SK-N-MC (cell line): ENCODE data around the gene CCDC197.

Source experiments
- DNase-seq: peaks from one replicate; pipeline ENCODE4 v3.0.0-alpha.2; 2011; ENCODE audit warnings: low read depth, low spot score
- H3K27ac ChIP-seq: fragments of 200-600 bp; sonication (generic); 2 replicates; pipeline ENCODE4 v1.5.1; 2016; ENCODE audit warnings: mixed run types
- H3K36me3 ChIP-seq: fragments of 200-600 bp; sonication (generic); 2 replicates; pipeline ENCODE4 v1.6.1; 2017; ENCODE audit warnings: antibody characterized with exemption, low read length, mixed read lengths; ENCODE audit not compliant: insufficient read depth
- H3K4me3 ChIP-seq: fragments of 200-600 bp; sonication (generic); 2 replicates; pipeline ENCODE4 v1.5.1; 2016
- H3K9ac ChIP-seq: fragments of 200-600 bp; sonication (generic); 2 replicates; pipeline ENCODE4 v1.8.0; 2017; ENCODE audit warnings: mixed run types, mixed read lengths; ENCODE audit not compliant: insufficient read length
- H3K9me3 ChIP-seq: fragments of 200-600 bp; sonication (generic); 2 replicates; pipeline ENCODE4 v1.6.1; 2017; ENCODE audit warnings: low read depth, mild to moderate bottlenecking, antibody characterized with exemption, low read length, moderate library complexity, mixed read lengths
- EZH2 ChIP-seq: fragments of 200-600 bp; sonication (generic); IDR thresholded peaks from one replicate; pipeline ENCODE4 v1.6.1; 2017; ENCODE audit warnings: antibody characterized with exemption
- FOXP2 ChIP-seq: optimal IDR thresholded peaks from 2 replicates; pipeline ENCODE3; 2011; ENCODE audit warnings: mild to moderate bottlenecking, moderate library complexity; ENCODE audit not compliant: insufficient read depth; ENCODE audit errors: extremely low read length, control extremely low read depth
- POLR2AphosphoS5 ChIP-seq: IDR thresholded peaks from 2 replicates; pipeline ENCODE4 v1.6.1; 2012; ENCODE audit warnings: mild to moderate bottlenecking, low read depth, low read length, borderline replicate concordance

Gene CCDC197

DNA sequence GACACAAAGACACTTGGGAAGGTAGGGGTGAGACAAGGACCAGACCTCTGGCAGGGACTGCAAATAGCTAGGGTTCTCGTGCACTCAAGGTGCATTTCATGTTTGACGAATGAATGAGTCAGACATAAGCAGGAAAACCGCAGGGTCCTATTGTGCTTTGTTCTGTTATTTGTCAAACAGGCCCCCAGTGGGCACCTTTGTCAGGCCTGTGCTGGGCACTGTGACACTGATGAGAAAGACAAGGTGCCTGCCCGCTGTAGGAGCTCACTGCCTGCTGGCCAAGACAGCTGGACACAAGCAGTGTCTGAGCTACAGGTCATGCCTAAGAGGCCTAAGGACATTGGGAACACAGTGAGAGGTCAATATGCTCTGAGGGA lies 31.3 kb downstream of the CCDC197 start:
- H3K9me3 ChIP-seq, result no peaks in the 10 kb centered on the region

DNA sequence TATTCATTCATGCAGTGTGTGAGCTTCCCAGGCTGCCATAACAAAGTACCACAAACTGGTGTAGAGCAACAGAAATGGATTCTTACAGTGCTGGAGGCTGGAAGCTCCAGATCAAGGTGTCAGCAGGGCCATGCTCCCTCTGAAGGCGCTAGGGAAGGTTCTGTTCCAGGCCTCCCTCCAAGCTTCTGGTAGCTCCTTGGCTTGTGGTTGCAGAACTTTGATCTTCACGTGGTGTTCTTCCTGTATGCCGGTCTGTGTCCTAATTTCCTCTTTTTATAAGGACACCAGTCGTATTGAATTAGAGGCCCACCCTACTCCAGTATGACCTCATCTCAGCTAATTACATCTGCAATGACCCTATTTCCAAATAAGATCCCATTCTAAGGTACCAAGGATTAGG lies 32.2 kb downstream of the CCDC197 start:
- Histone ChIP-seq H3K36me3 (no peaks in the 10 kb centered on the region), H3K9ac (no peak overlapping the region), H3K4me3 (no peak overlapping the region), H3K9me3 (no peaks in the 10 kb centered on the region), H3K27ac (no peak overlapping the region)
- DNase-seq, result no peak
- no peak for TF ChIP-seq FOXP2
- no peak for TF ChIP-seq EZH2
- TF ChIP-seq POLR2AphosphoS5, result no peak

More for the DNA sequence above, 31.3 kb downstream of the CCDC197 start:
- Histone ChIP-seq H3K36me3 (no peaks in the 10 kb centered on the region), H3K4me3 (no peak overlapping the region), H3K27ac (no peak overlapping the region), H3K9ac (no peak overlapping the region)
- no peak for DNase-seq
- TF ChIP-seq EZH2 (no peak), FOXP2 (no peak), POLR2AphosphoS5 (no peak)

DNA sequence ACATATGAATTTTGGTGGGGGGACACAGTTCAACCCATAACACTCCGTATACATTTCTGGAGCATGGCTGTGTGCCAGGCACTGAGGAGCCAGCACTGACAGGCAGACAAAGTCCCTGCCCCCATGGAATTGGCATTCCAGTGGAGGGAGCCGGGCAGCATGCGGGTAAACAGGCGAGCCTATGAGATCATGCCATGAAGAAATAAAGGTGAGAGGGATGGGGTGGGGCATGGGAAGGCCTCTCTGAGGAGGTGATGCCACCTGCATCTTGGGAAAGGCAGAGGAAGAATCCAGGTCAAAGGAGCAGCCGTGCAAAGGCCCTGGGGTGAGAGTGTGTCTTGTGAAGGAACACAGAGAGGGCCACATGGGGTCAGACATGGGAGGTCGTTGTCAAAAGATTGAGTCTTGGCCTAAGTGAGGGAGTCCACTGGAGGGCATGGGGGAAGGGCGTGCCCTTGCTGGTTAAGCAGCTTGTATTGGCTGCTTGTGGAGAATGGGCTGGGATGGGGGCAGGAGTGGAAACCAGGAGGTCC lies 32.6 kb downstream of the CCDC197 start:
- H3K27ac ChIP-seq, result no peak overlapping the region
- DNase-seq, result no peak

DNA sequence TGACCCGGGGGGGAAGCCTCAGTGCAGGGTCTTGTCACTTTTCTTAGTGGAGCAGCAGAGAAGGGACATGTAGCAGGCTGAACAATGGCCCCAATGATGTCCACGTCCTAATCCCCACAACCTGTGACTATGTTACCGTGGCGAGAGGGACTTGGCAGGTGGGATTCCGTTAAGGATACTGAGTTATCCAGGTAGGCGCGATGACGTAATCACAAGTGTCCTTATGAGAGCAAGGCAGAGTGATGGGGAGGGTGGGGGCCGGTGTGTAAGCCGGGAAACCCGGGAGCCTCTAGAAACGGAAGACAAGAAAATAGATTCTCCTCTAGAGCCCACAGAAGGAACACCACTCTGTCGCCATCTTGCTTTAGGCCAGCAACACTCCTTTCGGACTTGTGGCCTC lies 33.5 kb downstream of the CCDC197 start:
- no peaks in the 10 kb centered on the region for H3K9me3 ChIP-seq
- H3K9ac ChIP-seq, result no peak overlapping the region
- H3K4me3 ChIP-seq, result no peak overlapping the region
- DNase-seq, result no peak
- H3K27ac ChIP-seq, result no peak overlapping the region
- no peaks in the 10 kb centered on the region for H3K36me3 ChIP-seq
- no peak for TF ChIP-seq EZH2
- TF ChIP-seq POLR2AphosphoS5, result no peak
- no peak for TF ChIP-seq FOXP2

More for the DNA sequence above, 32.6 kb downstream of the CCDC197 start:
- no peaks in the 10 kb centered on the region for H3K36me3 ChIP-seq
- no peak overlapping the region for H3K9ac ChIP-seq
- H3K4me3 ChIP-seq, result no peak overlapping the region
- no peaks in the 10 kb centered on the region for H3K9me3 ChIP-seq
- TF ChIP-seq EZH2, result no peak
- no peak for TF ChIP-seq FOXP2
- TF ChIP-seq POLR2AphosphoS5, result no peak

DNA sequence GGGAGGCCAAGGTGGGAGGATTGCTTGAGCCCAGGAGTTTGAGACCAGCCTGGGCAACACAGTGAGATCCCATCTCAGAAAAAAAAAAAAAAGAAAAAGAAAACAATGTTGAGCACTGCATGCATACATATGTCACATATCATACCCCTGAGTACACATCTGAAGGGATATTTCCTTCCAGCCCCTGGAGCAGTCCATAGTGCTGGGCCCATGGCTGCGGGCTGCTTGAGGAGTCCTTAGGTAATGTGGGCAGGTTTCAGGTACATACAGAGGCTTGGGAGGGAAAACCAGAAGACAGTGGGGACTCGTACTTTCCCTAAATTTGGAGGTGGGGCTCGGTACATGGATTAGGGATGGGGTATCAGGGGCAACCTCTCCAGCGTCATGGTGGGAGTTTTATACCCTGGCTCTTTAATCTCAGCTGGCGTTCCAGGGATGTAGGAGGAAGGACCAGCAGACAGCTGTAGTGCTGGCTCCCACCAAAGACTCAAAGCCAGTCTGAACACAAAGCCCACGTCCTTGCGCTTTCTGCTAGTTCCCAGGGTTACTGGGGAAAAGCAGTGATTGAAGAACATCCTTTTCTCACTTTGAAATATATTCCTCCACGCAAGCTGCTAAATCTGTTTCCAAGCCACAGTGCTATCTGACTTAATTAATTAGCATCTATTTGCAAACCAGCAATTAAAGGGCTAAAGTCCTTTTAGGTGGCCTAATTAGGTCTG lies 34.2 kb downstream of the CCDC197 start:
- Histone ChIP-seq H3K27ac (no peak overlapping the region), H3K9ac (no peak overlapping the region), H3K9me3 (no peaks in the 10 kb centered on the region), H3K4me3 (no peak overlapping the region), H3K36me3 (no peaks in the 10 kb centered on the region)
- no peak for TF ChIP-seq POLR2AphosphoS5
- no peak for TF ChIP-seq FOXP2
- TF ChIP-seq EZH2, result no peak
- DNase-seq, result no peak

DNA sequence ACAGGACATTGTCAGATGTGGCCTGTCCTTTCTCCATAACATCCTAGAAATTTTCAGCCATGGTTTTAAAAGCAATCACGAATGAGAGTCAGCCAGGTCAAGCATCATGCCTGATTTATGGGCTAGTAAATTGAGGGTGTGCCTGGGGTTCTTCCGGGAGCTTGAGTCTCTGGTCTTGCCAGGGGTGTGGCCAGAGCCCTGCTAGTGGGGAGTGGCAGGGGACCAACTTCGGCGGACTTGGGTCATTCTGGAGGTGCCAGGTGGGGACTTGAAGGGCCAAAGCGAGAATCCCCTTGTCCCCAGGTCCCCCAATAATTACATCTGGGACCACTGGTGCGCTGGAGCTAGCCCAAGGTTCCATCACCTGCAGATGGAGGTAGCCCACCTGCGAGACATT lies 34.8 kb downstream of the CCDC197 start:
- no peak for DNase-seq
- Histone ChIP-seq H3K4me3 (no peak overlapping the region), H3K27ac (no peak overlapping the region), H3K36me3 (no peaks in the 10 kb centered on the region), H3K9ac (no peak overlapping the region), H3K9me3 (no peaks in the 10 kb centered on the region)
- TF ChIP-seq EZH2 (no peak), FOXP2 (no peak), POLR2AphosphoS5 (no peak)

DNA sequence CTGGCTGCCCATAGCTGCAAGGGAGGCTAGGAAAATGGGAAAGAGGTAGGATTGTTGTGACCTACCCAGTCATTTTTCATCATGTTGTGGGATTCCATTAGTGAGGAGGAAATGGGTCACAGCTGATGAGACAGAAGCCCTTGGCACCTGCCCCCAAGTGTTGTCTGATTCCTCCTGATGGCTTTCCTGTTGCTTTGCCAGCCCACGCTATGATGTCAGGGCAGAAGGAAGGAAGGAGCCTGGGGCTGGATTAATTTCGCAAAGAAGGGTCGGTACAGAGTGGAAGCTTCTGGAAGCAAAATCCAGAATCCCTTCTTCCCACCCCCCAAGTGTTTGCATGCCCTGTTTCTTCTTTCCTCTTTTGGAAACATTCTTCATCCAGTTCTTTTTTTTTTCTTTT lies 37.8 kb downstream of the CCDC197 start:
- Histone ChIP-seq H3K36me3 (no peaks in the 10 kb centered on the region), H3K4me3 (no peak overlapping the region), H3K27ac (no peak overlapping the region), H3K9me3 (no peaks in the 10 kb centered on the region), H3K9ac (no peak overlapping the region)
- TF ChIP-seq EZH2 (no peak), POLR2AphosphoS5 (no peak), FOXP2 (no peak)
- no peak for DNase-seq

DNA sequence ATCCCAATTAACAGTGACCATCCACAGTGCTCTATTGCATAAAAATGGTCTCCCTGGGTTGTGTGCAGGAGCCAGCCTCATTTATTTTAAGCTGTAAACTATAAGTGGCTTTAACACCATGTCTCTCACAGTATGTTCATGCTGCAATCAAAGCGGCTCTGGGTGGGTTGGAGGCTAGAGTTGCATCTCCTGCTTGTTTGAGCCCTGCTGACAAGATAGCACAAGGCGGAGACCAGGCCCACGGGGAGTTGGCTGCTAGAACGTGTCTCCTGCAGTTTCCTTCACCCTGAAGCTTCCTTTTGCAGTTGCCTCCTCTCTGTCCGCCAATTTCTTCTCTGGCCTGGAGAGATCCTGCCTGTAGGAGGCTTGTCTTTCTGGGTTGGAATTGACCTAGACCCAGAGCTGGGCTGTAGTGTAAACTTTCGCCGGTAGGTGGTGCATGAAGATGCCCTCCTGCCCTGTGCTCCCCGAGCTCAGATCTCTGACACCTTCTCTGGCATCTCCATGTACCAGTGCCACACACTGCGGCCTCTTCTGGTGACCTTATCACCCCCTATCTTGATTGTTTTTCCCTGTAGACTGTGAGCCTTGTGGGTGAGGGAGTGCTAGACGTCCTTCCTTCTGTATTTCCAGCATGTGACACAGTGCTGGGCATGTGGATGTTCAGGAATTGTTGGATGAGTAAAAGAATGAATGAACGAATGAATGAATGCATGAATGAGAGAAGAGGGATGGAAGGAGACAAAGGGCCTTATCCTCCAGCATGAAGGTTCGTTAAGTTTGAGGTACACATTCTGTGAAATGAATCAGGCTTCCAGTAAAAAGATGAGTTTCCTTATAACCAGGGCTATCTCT lies 39.4 kb downstream of the CCDC197 start:
- no peak overlapping the region for H3K27ac ChIP-seq
- TF ChIP-seq EZH2 (no peak), FOXP2 (no peak), POLR2AphosphoS5 (no peak)
- H3K9me3 ChIP-seq, result no peaks in the 10 kb centered on the region
- no peak for DNase-seq
- H3K9ac ChIP-seq, result no peak overlapping the region
- H3K4me3 ChIP-seq, result no peak overlapping the region
- H3K36me3 ChIP-seq, result no peaks in the 10 kb centered on the region
